IPS DF 6.9 (cell line): ENCODE results near the gene DDX42.
A peak's percentile ranks its signal among the peaks of the same experiment; 100 is the strongest.
"Not testable (repeated sequence)": the region's sequence is repeated elsewhere in the genome, so short reads cannot be mapped to it uniquely, and the experiment has no call there.

Experiments used
- DNase-seq: peaks from one replicate; pipeline ENCODE4 v3.0.0-alpha.2; 2013; ENCODE audit warnings: low read depth, low spot score
- H3K27ac ChIP-seq: one replicate; pipeline ENCODE4 v1.5.1; 2013; ENCODE audit warnings: low read length, control low read depth
- H3K27me3 ChIP-seq: 2 replicates; pipeline ENCODE4 v1.6.1; 2013; ENCODE audit warnings: mild to moderate bottlenecking, low read length; ENCODE audit not compliant: control insufficient read depth, insufficient read depth
- H3K36me3 ChIP-seq: 2 replicates; pipeline ENCODE4 v1.6.1; 2013; ENCODE audit warnings: low read length; ENCODE audit not compliant: control insufficient read depth, insufficient read depth
- H3K4me1 ChIP-seq: 2 replicates; pipeline ENCODE4 v1.6.1; 2013; ENCODE audit warnings: low read length; ENCODE audit not compliant: control insufficient read depth, insufficient read depth
- H3K4me3 ChIP-seq: 2 replicates; pipeline ENCODE4 v1.5.1; 2013; ENCODE audit warnings: mild to moderate bottlenecking, low read length
- H3K9me3 ChIP-seq: 2 replicates; pipeline ENCODE4 v1.6.1; 2013; ENCODE audit warnings: low read length, inconsistent platforms; ENCODE audit not compliant: control insufficient read depth, insufficient read depth
- WGBS: extraction: QIAGEN DNeasy Blood & Tissue Kit; methylation state at CpG from one replicate; pipeline ENCODE4 v1.1.7; 2013; ENCODE audit warnings: mixed read lengths, missing lambda C conversion rate; ENCODE audit not compliant: insufficient read length, insufficient coverage; 5-methylcytosine and 5-hydroxymethylcytosine counted together

The DDX42 gene

DNA sequence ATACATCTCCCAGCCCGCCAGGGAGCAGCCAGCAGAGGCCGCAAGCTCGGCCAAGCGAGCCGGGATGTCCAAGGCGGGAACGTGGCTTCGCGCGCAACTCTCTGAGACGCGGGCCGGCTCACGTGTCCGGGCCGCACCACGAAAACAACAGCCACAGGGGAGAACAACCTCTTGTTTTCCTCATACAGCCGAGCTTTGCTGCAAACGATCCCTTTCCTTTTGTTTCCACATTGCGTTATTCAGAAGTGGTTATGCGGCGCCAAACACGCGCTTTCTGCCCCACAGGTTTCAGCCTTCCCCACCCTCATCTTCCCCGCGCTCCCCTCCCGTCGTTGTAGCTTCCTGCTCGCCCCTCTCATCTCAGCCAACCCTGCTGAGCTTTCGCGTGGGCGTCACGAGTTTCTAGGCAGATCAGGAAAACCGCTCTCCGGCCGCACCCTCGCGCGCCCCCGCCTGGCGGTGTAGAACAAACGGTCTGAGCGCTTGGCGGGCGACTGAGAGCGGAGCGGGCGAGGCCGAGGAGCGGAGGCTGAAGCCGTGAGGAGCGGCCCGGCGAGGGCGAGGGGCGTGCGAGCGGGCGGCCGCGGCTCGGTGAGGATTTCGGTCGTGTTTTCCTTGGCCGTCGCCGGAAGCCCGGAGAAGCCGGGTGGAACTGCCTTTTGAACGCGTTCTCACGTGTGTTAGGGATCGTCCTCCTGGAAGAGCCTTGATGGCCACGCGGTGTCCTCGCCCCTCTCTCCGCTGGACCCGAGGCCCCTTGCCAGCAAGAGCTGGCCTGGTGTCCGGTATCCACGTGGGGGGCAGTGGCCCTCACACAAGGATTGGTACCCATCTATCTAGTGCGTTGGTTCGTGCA, 75.1 kb downstream of the DDX42 start:
- H3K9me3 ChIP-seq: no peaks in the 10 kb centered on the region
- no peaks in the 10 kb centered on the region for H3K36me3 ChIP-seq
- no peak overlapping the region for H3K27ac ChIP-seq
- no CpG with 5 or more reads among the region's 82 CpGs for WGBS
- DNase-seq: peak; percentile 94
- H3K4me3 ChIP-seq: no peak overlapping the region; the same call in 1 of the 2 replicates
- H3K4me1 ChIP-seq: no peaks in the 10 kb centered on the region
- peaks cover 2% of the 10 kb centered on the region; the same call in 1 of the 2 replicates for H3K27me3 ChIP-seq

DNA sequence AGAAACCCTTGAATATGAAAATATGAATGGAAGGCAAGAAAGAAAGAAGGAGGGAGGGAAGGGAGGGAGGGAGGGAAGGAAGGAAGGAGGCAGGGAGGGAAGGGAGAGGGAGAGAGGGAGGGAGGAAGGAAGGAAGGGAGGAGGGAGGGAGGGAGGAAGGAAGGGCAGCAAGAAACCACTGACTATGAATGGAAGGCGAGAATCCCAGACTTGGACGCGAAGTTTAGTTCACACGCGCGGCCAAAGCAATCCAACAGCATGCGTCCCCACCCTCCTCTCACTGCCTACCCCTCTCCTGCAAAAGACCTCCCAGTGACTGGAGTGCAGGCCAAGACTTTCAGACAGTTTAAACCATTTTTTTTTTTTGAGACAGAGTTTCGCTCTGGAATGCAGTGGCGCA, 76.4 kb downstream of the DDX42 start:
- Histone ChIP-seq H3K9me3 (no peaks in the 10 kb centered on the region), H3K36me3 (no peaks in the 10 kb centered on the region), H3K4me3 (no peak overlapping the region), H3K27ac (no peak overlapping the region), H3K4me1 (no peaks in the 10 kb centered on the region), H3K27me3 (peaks cover 2% of the 10 kb centered on the region; the same call in 1 of the 2 replicates)
- WGBS: no CpG with 5 or more reads among the region's 9 CpGs
- no peak for DNase-seq

DNA sequence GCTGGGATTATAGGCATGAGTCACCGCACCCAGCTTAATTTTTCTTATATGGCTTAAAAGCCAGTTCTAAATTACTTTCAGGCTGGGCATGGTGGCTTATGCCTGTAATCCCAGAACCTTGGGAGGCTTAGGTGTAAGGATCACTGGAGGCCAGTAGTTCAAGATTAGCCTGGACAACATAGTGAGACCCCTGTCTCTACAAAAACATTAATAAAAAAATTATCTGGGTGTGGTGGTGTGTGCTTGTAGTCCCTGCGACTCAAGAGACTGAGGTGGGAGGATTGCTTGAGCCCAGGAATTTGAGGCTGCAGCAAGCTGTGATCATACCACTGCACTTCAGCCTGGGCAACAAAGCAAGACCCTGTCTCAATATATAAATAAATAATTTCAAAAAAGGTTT, 79.3 kb downstream of the DDX42 start:
- no peak for DNase-seq
- Histone ChIP-seq H3K27ac (no peak overlapping the region), H3K4me3 (no peak overlapping the region), H3K9me3 (no peaks in the 10 kb centered on the region), H3K27me3 (peaks cover under 1% of the 10 kb centered on the region; the same call in 1 of the 2 replicates), H3K4me1 (no peaks in the 10 kb centered on the region), H3K36me3 (no peaks in the 10 kb centered on the region)
- WGBS: no CpG with 5 or more reads among the region's 2 CpGs

DNA sequence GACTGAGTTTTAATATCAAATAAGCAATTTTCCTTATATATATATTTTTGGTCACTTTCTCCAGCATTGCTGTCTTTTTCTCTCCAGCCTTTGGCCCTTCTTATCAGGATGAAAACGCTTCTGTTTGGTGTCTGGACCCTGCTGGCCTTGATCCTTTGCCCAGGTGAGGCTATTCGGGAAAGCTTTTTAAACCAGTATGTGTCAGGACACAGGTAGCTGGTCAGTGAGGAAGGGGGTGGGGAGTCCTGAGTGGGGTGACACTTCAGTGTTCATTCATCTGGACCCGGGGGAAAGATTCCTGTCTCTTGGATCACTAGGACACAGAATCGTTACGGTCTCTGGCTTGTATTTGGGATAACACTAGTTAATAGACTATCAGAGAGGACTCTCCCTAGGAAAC, 80.7 kb downstream of the DDX42 start:
- Histone ChIP-seq H3K9me3 (no peaks in the 10 kb centered on the region), H3K4me3 (no peak overlapping the region), H3K4me1 (no peaks in the 10 kb centered on the region), H3K36me3 (no peaks in the 10 kb centered on the region), H3K27me3 (no peaks in the 10 kb centered on the region; the same call in 1 of the 2 replicates), H3K27ac (no peak overlapping the region)
- DNase-seq: no peak
- no CpG with 5 or more reads among the region's 5 CpGs for WGBS

DNA sequence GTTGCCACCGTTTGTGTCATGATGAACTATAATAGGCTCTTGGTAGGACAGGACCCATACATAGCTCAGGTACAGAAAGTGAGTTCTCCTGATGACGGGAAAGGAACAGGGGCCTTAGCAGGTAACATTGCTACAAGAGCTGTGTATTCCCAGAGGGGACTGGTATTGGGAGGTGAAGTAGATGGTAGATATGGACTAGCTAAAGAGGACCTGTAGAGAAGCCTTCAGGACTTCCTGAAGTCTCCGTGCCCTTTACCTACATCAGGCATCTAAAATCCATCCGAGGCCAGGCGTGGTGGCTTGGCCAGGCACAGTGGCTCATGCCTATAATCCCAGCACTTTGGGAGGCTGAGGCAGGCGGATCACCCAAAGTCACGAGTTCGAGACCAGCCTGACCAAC, 81.2 kb downstream of the DDX42 start:
- Histone ChIP-seq H3K4me3 (no peak overlapping the region), H3K36me3 (no peaks in the 10 kb centered on the region), H3K9me3 (no peaks in the 10 kb centered on the region), H3K27me3 (no peaks in the 10 kb centered on the region), H3K4me1 (no peaks in the 10 kb centered on the region), H3K27ac (no peak overlapping the region)
- no CpG with 5 or more reads among the region's 8 CpGs for WGBS
- DNase-seq: no peak

DNA sequence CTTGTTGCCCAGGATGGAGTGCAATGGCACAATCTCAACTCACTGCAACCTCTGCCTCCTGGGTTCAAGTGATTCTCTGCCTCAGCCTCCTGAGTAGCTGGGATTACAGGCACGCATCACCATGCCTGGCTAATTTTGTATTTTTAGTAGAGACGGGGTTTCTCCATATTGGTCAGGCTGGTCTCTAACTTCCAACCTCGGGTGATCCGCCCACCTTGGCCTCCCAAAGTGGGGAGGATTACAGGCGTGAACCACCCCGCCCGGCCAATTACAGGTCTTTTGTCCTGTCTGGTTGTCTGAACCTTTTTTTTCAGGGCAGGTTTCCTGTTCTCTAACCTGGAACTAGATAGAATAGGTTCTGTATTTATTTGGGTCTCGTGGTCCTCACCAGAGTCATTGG, 82.5 kb downstream of the DDX42 start:
- not testable (repeated sequence) for H3K36me3 ChIP-seq, H3K9me3 ChIP-seq, H3K27ac ChIP-seq, H3K4me3 ChIP-seq, H3K27me3 ChIP-seq, H3K4me1 ChIP-seq, DNase-seq
- WGBS: no CpG with 5 or more reads among the region's 8 CpGs

DNA sequence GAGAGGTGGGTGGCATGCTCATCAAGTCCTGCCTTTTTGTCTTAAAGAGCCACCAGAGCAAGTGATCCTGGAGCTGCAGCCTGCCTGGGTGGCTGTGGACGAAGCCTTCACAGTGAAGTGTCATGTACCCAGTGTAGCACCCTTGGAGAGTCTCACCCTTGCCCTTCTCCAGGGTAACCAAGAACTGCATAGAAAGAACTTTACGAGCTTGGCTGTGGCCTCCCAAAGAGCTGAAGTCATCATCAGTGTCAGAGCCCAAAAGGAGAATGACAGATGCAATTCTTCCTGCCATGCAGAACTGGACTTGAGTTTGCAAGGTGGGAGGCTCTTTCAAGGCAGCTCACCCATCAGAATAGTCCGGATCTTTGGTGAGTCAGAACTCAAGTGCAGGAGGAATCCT, 85.3 kb downstream of the DDX42 start:
- DNase-seq: no peak
- Histone ChIP-seq H3K27me3 (no peaks in the 10 kb centered on the region), H3K4me3 (no peak overlapping the region), H3K4me1 (no peaks in the 10 kb centered on the region), H3K27ac (no peak overlapping the region), H3K36me3 (no peaks in the 10 kb centered on the region), H3K9me3 (no peaks in the 10 kb centered on the region)
- no CpG with 5 or more reads among the region's 3 CpGs for WGBS

DNA sequence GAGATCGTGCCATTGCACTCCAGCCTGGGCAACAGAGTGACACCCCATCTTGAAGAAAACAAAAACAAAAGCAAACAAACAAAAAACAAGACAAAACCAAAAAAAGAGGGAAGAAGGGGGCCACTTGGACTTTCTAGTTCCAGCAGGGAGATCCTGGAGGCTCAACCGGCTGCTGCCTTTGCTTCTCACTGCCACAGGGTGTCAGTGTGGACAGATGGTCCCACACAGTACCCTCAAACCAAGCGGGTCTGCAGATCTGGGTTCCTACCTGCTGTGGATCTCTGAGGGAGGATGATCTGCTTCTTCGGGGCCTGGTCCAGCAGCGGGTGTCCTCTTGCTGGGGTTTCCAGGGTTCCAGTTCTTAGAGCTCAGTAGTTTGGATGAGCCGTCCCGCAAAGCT, 92.7 kb downstream of the DDX42 start:
- not testable (repeated sequence) for DNase-seq, H3K27me3 ChIP-seq, H3K36me3 ChIP-seq, H3K4me1 ChIP-seq, H3K9me3 ChIP-seq, H3K27ac ChIP-seq, H3K4me3 ChIP-seq
- WGBS: no CpG with 5 or more reads among the region's 7 CpGs
